HG02885 (cell line): ENCODE data around the gene PRKAG1.

Source experiments
- ATAC-seq: cut with Tn5 transposase; IDR thresholded peaks from one replicate; pipeline ENCODE4 v1.9.1; 2021; ENCODE audit warnings: mild to moderate bottlenecking; ENCODE audit not compliant: unreplicated experiment, poor library complexity

The PRKAG1 gene

GRCh38 chr12:48988030-48988649 lies 30.4 kb downstream of the PRKAG1 start:
- no peak for ATAC-seq

GRCh38 chr12:48986720-48987291 lies 31.8 kb downstream of the PRKAG1 start:
- ATAC-seq = no peak

GRCh38 chr12:48985901-48986300 lies 32.7 kb downstream of the PRKAG1 start:
- ATAC-seq = no peak

GRCh38 chr12:48985475-48985897 lies 33.1 kb downstream of the PRKAG1 start:
- ATAC-seq = no peak

GRCh38 chr12:48982397-48983080 lies 36.0 kb downstream of the PRKAG1 start:
- ATAC-seq = no peak

- ATAC-seq = no peak
Observed at GRCh38 chr12:48981757-48982157, 36.8 kb downstream of the PRKAG1 start.

GRCh38 chr12:48980953-48981756 lies 37.4 kb downstream of the PRKAG1 start:
- ATAC-seq = no peak

GRCh38 chr12:48980389-48980952 lies 38.1 kb downstream of the PRKAG1 start:
- no peak for ATAC-seq

GRCh38 chr12:48979602-48980388 lies 38.8 kb downstream of the PRKAG1 start:
- ATAC-seq = no peak

- no peak for ATAC-seq
Observed at GRCh38 chr12:48978741-48979601, 39.6 kb downstream of the PRKAG1 start.

GRCh38 chr12:48978291-48978740 lies 40.3 kb downstream of the PRKAG1 start, which contains the start of gene WNT1:
Gene WNT1, plus strand, starts transcription at chr12:48978322. Its CDS starts 329 bp downstream, at chr12:48978651.
- ATAC-seq = peak; percentile 22

GRCh38 chr12:48977290-48978281 lies 41.0 kb downstream of the PRKAG1 start:
- peak; percentile 61 for ATAC-seq

GRCh38 chr12:48973941-48974673 lies 44.5 kb downstream of the PRKAG1 start:
- no peak for ATAC-seq

- ATAC-seq = no peak
Observed at GRCh38 chr12:48973531-48973930, 45.0 kb downstream of the PRKAG1 start.

- ATAC-seq = no peak
Observed at GRCh38 chr12:48972952-48973483, 45.6 kb downstream of the PRKAG1 start.

GRCh38 chr12:48972213-48972951 lies 46.2 kb downstream of the PRKAG1 start:
- ATAC-seq = no peak
